GM19193 (cell line): ENCODE results near the gene LLGL1.

Experiments used
- POLR2A ChIP-seq: IDR thresholded peaks from 4 replicates; pipeline ENCODE4 v1.6.1; 2011; ENCODE audit not compliant: insufficient read depth, insufficient read length; ENCODE audit errors: extremely low read depth

Gene LLGL1

DNA sequence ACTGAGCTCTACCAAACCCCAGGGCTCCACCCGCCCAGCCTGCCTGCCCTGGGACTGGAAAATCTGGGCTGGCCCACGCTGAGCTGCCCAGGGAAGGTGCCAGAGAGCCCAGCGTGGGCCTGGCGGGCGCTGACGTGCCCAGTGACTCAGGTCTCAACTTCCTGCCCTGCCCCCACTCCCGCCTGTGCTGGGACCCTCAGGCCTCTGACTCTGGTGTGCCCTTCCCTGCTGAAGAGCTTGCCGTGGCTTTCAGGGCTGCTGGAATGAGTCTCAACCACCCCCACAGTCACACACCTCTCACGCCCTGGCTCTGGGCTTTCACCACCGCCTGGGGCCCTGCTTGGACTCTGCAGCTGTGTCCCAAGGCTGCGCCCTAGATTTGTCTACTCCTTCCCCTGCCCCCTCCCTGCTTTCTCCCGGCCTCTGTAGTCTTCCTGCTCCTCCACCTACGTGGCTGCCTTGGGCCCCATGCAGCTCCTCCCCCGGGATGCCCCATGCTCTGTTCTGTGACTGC lies 10.4 kb downstream of the LLGL1 start:
- TF ChIP-seq POLR2A: no peak

DNA sequence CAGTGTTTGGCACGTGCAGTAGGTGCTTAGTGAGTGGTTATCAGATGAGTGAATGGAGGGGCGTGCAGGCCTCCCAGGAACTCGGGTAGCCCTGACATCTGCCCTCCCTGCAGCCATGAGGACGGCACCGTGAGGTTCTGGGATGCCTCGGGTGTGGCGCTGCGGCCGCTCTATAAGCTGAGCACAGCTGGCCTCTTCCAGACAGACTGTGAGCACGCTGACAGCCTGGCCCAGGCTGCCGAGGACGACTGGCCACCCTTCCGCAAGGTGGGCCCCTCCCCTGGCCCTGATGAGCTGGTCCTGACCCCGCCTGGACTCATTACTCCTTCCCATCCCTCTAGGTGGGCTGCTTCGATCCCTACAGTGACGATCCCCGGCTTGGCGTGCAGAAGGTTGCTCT lies 11.1 kb downstream of the LLGL1 start:
- TF ChIP-seq POLR2A: no peak

DNA sequence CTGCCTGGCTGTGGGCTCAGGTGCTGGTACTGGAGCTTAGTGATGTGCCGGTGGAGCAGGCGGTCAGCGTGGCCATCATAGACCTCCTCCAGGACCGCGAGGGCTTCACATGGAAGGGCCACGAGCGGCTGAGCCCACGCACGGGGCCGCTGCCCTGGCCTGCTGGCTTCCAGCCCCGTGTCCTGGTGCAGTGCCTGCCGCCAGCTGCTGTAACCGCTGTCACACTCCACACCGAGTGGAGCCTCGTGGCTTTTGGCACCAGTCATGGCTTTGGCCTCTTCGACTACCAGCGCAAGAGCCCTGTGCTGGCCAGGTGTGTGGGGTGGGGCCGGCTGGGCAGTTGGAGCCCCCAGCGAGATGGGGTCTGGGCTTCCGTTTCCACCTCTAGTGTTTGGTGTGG lies 12.0 kb downstream of the LLGL1 start:
- no peak for TF ChIP-seq POLR2A

DNA sequence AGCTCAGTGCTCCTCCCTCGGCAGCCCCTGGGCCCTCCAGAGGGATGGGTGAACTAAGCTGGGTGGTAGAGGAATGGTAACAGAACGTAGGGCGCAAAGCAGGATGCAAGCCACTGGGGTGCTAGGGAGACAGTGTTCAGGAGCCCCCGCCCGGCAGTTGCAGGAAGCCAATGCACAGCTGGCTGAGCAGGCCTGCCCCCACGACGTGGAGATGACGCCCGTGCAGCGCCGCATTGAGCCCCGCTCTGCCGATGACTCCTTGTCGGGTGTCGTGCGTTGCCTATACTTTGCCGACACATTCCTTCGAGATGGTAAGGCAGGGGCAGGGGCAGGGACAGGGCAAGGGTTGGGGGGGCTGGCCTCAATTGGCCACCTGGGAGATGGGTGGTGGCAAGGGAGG lies 12.9 kb downstream of the LLGL1 start:
- no peak for TF ChIP-seq POLR2A

- no peak for TF ChIP-seq POLR2A
Measured at GRCh38 chr17:18240449-18240848, 15.0 kb downstream of the LLGL1 start.

DNA sequence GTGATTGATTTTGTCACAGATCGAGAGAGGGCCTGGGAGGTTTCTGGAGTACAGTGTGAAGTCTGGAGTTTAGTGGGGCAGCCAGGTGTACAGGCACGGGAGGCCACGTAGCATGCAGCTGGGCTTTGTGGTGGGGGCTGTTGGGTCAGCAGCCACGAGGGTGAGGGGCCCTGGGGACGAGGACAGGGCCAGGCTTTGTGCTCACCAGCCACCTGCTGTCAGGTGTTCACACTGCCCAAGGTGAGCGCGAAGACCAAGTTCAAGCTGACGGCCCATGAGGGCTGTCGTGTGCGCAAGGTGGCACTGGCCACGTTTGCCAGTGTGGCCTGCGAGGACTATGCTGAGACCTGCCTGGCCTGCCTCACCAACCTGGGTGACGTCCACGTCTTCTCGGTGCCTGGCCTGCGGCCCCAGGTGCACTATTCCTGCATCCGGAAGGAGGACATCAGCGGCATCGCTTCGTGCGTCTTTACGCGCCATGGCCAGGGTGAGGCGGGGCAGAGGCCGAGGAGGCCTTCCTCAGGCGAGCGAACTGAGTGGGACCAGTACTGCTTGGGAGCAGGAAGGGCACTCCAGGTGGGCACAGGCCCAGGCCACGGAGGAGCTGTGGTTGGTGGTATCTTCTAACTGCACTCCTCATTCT lies 15.9 kb downstream of the LLGL1 start:
- TF ChIP-seq POLR2A: no peak

DNA sequence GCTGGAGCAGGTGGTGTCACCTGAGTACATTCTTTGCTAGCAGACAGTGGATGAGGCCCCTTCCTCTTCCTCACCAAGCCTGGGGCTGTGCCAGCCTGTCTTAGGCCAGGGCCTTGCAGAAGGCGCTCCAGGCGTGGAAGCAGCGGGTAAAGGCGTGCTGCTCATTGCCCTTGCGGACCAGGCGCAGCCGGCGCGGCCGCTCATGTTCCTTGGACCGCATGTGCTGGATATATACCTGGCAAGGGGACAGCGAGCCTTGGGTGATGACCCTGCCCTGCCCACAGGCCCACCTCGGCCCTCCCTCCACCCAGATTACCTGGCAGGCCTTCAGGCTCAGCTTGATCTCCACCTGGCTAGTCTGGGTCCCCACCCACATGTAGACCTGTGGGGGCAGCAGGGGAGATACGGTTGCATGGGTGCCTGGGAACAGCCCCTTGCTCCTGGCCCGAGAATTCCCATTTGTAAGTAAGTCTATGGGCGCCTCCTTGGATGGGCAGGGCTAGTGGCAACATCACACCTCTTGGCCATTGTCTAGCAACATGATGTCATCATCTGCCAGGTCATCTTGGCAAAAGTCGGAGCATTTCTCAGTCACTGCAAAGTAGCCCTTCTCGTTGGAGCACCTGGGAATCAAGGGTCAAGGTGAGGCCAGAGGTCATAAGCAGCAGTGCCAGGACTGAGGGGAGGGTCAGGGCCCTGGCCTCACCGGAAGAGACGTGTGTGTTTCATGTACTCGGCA lies 19.8 kb downstream of the LLGL1 start:
- TF ChIP-seq POLR2A: no peak

DNA sequence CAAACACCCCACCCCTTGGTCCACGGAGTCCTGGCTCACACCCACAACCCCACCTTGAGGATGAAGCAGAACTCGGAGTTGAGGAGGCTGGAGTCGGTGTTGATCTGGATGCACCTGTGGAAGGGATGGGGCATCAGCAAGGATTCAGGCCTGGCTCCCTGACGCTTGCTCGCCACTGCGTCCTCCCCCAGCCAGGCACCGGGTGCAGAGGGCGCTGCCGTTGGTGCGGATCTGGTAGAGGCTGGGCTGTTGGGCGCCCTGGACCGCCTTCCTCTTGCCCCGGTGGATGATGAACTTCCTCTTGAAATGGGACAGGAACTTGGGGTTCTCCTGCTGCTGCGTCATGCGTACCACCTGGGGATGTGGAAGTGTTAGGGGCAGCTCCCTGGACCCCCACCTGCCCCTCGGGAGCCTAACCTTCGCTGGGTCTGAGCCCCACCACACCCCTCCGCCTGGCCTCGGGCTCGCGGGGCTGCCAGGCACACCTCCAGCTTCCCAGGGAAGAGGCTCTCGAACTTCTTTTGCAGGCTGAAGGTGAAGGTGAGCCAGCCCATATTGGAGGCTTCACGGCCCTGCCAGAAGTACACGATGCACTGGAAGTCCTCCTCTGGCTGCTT lies 20.8 kb downstream of the LLGL1 start:
- no peak for TF ChIP-seq POLR2A

GRCh38 chr17:18246880-18247612 lies 21.6 kb downstream of the LLGL1 start:
- TF ChIP-seq POLR2A: no peak

DNA sequence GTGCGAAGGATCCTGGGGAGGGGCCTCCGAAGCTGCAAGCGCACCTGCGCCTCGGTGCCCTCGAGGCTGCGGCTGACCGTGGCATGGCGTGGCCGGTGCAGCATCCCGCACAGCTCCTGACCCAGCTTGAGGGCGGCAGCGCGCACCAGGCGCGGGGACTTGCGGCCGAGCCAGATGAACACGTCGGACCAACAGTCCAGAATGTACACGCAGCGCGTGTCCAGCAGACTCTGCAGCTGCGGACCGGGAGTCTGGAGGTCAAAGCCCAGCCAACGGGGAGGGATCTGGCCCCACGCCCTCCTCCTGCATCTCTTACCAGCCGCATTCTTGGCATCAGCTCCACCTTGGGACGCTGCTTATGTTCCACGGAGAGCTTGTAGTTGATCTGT lies 22.2 kb downstream of the LLGL1 start:
- no peak for TF ChIP-seq POLR2A

DNA sequence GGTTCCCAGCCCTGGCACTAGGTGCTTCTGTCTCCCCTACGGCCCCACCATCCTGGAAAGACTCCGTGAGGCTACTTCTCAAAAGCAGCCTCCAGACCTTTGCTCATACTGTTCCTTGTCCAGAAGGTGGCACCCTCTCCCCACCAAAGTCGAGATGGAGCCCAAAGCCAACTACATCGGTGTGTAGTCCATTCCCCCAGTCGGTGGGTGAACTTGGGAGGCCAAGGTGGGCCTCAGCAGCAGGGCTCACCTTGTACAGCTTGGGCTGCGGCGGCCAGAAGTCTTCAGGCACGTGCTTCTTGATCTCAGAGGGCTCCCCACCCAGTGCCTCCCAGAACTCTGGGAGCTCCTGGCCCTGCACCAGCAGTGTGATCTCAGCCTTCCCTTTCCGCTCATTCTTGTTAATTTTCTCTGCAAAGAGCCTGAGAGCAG lies 22.9 kb downstream of the LLGL1 start:
- TF ChIP-seq POLR2A: no peak

- no peak for TF ChIP-seq POLR2A
Measured at GRCh38 chr17:18248811-18249210, 23.4 kb downstream of the LLGL1 start.

GRCh38 chr17:18250259-18250658 lies 24.8 kb downstream of the LLGL1 start:
- TF ChIP-seq POLR2A: no peak

GRCh38 chr17:18250708-18251107 lies 25.3 kb downstream of the LLGL1 start:
- no peak for TF ChIP-seq POLR2A

DNA sequence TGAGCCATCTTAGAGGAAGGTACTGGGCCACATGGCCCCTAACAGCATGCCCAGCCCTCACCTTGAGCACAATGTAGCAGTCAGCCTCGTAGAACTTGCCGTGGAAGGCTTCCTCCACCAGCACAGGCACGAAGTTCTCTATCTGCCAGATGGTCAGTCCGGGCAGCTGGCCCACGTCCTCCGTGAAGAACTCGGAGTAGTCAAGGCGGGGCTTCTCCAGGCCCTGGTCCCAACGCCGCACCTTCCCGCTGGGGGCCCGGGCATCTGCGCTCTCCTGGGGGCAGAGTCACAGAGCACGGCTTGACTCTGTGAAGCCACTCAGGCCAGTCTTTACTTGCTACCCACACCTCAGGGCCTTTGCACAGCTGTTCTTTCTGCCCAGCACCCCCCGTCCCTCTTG lies 25.8 kb downstream of the LLGL1 start:
- no peak for TF ChIP-seq POLR2A

- no peak for TF ChIP-seq POLR2A
Measured at GRCh38 chr17:18252160-18252559, 26.7 kb downstream of the LLGL1 start.

DNA sequence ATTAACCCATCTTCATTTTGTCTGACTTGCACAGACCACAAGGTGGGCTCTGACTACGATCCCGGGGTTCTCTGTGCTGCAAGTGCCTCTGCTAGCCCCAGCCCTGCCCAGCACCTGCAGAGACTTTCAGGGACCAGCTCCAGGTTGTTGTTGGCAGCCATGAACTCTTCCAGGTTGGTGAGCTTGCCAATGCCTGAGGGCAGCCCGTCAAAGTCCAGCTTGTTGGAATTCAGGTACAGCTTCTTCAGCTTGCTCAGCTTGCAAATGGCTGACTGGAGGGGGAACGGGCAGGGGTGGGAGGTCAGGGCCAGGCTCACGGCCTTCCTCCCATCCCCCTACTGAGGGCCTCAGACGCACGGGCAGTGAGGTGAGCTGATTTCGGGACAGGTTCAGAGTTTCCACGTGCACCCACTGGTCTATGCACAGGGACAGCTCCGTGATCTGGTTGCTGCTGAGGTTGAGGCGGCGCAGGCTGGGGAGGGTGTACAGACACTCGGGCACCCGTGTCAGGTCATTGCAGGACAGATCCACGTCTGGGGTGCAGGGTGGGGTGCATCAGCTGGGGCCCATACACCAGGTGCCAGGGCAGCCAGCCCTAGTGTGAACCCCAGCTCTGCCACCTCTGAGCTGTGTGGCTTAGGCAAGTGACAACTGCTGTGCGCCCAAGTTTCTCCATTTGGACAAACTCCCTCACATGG lies 27.9 kb downstream of the LLGL1 start:
- TF ChIP-seq POLR2A: no peak
